Measurements from ENCODE around the gene AP4S1. TPM values are rescaled to one million over a fixed set of nuclear protein-coding genes. Genes with fewer than 3 reads are reported as not detected.
A peak's percentile ranks its signal among the peaks of the same experiment; 100 is the strongest.

The AP4S1 gene
- total RNA-seq, 2 donors from 2014 or later = 7.6 to 11.1 TPM

DNA sequence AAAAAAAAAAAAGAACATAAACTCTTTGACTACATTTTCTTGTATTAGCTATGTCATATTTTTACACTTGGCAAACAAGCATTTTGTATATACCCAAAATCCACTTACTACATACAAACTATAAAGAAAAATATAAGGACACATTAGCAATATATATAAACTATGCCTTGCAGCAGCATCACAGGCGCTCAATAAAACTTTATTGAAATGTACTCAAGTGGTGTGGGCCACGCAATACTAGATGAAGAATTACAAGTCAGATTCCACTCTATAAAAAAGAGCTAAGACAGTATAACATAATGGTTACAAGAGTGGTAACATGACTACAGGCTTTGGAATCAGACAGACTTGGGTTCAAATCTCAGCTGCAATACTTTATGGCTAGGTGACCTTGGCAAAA, 3.1 kb upstream of the AP4S1 start:
- Mint-ChIP-seq H3K4me1 (peaks cover 20% of the 10 kb centered on the region), H3K9me3 (no peaks in the 10 kb centered on the region), H3K4me3 (no peak overlapping the region), H3K27ac (no peak overlapping the region), H3K36me3 (ENCODE audit: low read depth) (peaks cover 33% of the 10 kb centered on the region), H3K27me3 (ENCODE audit: insufficient read depth) (no peaks in the 10 kb centered on the region)
- H3K4me1 ChIP-seq (ENCODE audit: control insufficient read depth, insufficient read depth, low read length) = no peaks in the 10 kb centered on the region
- H3K27me3 ChIP-seq (ENCODE audit: control insufficient read depth, insufficient read depth, low read length, poor library complexity, severe bottlenecking) = no peaks in the 10 kb centered on the region
- H3K9ac ChIP-seq (ENCODE audit: extremely low read depth, low read length, poor library complexity, severe bottlenecking) = no peak overlapping the region
- TF ChIP-seq, protein P1, sequence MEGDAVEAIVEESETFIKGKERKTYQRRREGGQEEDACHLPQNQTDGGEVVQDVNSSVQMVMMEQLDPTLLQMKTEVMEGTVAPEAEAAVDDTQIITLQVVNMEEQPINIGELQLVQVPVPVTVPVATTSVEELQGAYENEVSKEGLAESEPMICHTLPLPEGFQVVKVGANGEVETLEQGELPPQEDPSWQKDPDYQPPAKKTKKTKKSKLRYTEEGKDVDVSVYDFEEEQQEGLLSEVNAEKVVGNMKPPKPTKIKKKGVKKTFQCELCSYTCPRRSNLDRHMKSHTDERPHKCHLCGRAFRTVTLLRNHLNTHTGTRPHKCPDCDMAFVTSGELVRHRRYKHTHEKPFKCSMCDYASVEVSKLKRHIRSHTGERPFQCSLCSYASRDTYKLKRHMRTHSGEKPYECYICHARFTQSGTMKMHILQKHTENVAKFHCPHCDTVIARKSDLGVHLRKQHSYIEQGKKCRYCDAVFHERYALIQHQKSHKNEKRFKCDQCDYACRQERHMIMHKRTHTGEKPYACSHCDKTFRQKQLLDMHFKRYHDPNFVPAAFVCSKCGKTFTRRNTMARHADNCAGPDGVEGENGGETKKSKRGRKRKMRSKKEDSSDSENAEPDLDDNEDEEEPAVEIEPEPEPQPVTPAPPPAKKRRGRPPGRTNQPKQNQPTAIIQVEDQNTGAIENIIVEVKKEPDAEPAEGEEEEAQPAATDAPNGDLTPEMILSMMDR (conservative IDR thresholded peaks at IDR 0.05) = no peak
- peak overlapping the region; percentile 94 for H3K4me3 ChIP-seq (ENCODE audit: low read length)
- WGBS, 2 experiments (ENCODE audit: insufficient coverage in 1 of 2, insufficient read length in 1 of 2) = 55% methylated on average over 2 of the region's 2 CpGs; no CpG with 5 or more reads in 1 of the 2 experiments
- no peak for DNase-seq
- no peak overlapping the region for H3K27ac ChIP-seq (ENCODE audit: low read depth, low read length)
- H3K36me3 ChIP-seq (ENCODE audit: control insufficient read depth, insufficient read depth, low read length) = peaks cover 52% of the 10 kb centered on the region
- peaks cover 5% of the 10 kb centered on the region for H3K9me3 ChIP-seq (ENCODE audit: control insufficient read depth, low read length)

- TF ChIP-seq, protein P1 (conservative IDR thresholded peaks at IDR 0.05) = no peak
- Histone ChIP-seq H3K4me3 (ENCODE audit: low read length) (peak overlapping the region; percentile 94), H3K27me3 (ENCODE audit: control insufficient read depth, insufficient read depth, low read length, poor library complexity, severe bottlenecking) (no peaks in the 10 kb centered on the region), H3K36me3 (ENCODE audit: control insufficient read depth, insufficient read depth, low read length) (peaks cover 39% of the 10 kb centered on the region), H3K27ac (ENCODE audit: low read depth, low read length) (no peak overlapping the region), H3K9ac (ENCODE audit: extremely low read depth, low read length, poor library complexity, severe bottlenecking) (peak overlapping the region; percentile 91), H3K9me3 (ENCODE audit: control insufficient read depth, low read length) (peaks cover 5% of the 10 kb centered on the region), H3K4me1 (ENCODE audit: control insufficient read depth, insufficient read depth, low read length) (peaks cover 2% of the 10 kb centered on the region)
- H3K9me3 Mint-ChIP-seq = no peaks in the 10 kb centered on the region
- no peak for DNase-seq
- peaks cover 24% of the 10 kb centered on the region for H3K4me1 Mint-ChIP-seq
- peak overlapping the region; percentile 84 for H3K4me3 Mint-ChIP-seq
- no peak overlapping the region for H3K27ac Mint-ChIP-seq
- no peaks in the 10 kb centered on the region for H3K27me3 Mint-ChIP-seq (ENCODE audit: insufficient read depth)
- H3K36me3 Mint-ChIP-seq (ENCODE audit: low read depth) = peaks cover 24% of the 10 kb centered on the region
Measured at GRCh38 chr14:31024010-31024480, 1.4 kb upstream of the AP4S1 start.

DNA sequence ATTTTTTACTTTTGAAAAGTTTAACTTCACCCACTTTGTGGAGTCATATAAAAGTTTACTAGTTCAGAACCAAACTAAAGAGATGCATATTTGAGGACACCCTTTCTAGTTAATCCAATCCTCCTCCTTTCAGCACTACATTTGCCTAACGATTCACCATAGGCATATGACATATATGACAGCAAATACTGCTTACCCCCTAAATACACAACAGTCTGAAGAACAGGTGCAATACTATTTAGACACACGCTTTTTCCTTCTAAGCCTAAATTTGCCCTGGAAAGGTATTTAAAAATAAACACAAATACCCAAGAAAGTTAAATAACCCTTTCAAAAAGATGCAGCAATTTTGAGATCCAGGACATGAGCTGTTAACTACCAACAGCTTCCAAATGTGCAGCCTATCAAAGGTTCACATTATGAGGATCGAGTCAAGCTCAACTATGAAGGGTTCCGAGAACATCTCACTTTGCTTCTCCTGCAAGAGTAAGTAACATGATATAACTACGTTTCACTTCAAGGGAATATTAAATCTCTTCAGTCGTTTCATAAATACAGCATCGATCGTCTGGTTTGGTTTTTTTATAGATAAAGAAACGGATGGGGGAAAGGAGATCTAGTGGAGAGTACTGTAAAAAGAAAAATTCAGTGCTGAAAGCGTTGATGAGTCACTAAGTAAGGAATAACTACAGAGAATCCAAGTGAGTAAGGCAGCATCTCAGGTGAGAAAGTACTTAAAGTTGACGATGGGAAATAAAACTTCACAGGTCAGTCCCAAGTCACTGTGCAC, 677 bp upstream of the AP4S1 start:
- Histone ChIP-seq H3K4me1 (ENCODE audit: control insufficient read depth, insufficient read depth, low read length) (peaks cover 5% of the 10 kb centered on the region), H3K36me3 (ENCODE audit: control insufficient read depth, insufficient read depth, low read length) (peaks cover 34% of the 10 kb centered on the region), H3K9me3 (ENCODE audit: control insufficient read depth, low read length) (peaks cover 5% of the 10 kb centered on the region), H3K27ac (ENCODE audit: low read depth, low read length) (peak overlapping the region; percentile 94), H3K9ac (ENCODE audit: extremely low read depth, low read length, poor library complexity, severe bottlenecking) (peak overlapping the region; percentile 91), H3K27me3 (ENCODE audit: control insufficient read depth, insufficient read depth, low read length, poor library complexity, severe bottlenecking) (no peaks in the 10 kb centered on the region), H3K4me3 (ENCODE audit: low read length) (peak overlapping the region; percentile 94)
- Mint-ChIP-seq H3K27ac (peak overlapping the region; percentile 85), H3K4me1 (peaks cover 28% of the 10 kb centered on the region), H3K4me3 (peak overlapping the region; percentile 84), H3K27me3 (ENCODE audit: insufficient read depth) (no peaks in the 10 kb centered on the region), H3K36me3 (ENCODE audit: low read depth) (peaks cover 24% of the 10 kb centered on the region), H3K9me3 (no peaks in the 10 kb centered on the region)
- TF ChIP-seq, protein P1 (conservative IDR thresholded peaks at IDR 0.05) = no peak
- no peak for DNase-seq
- WGBS, 2 experiments (ENCODE audit: insufficient coverage in 1 of 2, insufficient read length in 1 of 2) = 12 to 21% methylated on average over 5 to 11 of the region's 11 CpGs
